ENCODE results near the gene MOB3B.
A peak's percentile ranks its signal among the peaks of the same experiment; 100 is the strongest.

MOB3B gene

DNA sequence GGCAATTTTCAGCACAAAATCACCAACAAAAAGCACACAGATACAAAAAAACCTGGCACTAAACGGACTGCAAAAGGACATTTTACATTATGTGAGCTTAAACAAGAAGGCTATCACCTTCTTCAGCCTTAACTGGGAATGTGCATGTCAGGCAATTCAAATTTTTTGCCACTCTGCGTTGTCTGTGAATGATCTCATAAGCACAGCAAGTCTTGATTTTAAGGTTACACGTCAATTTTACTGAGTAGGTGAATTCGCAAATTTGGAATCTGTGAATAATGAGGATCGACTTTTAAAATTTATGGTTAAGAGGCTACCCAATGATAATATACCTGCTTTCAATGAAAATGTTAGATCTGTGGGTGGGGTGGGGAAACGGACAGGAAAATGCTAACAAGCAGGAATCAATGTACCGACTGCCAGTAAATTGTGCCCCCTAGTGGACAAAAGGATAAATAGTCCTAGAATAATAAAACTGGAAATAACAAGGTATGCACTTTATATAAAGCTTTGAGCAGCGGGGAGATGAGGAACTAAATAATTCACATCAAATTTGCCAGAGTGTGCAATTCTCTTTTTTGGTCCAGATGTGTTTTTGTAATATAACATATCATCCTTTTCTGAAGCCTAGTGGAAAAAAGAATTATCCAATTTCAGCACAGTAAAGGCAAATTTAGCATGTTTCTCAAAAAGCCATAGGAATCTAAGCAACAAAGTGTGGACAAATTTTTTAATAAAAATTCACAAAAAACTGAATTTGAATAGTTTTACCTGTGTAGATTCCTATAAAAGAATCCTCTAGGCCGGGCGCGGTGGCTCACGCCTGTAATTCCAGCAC, 253.2 kb downstream of the MOB3B start:
- DNase-seq (ENCODE audit: low spot score): peak; percentile 71
